Measurements from ENCODE around the gene PDC. TPM values are rescaled to one million over a fixed set of nuclear protein-coding genes. Genes with fewer than 3 reads are reported as not detected.
"Not testable (repeated sequence)": the region's sequence is repeated elsewhere in the genome, so short reads cannot be mapped to it uniquely, and the experiment has no call there.

PDC gene
- total RNA-seq, 1 donor from 2014 or later, result not detected

GRCh38 chr1:186420311-186420710 is 40.6 kb downstream of the PDC start:
- H3K4me3 Mint-ChIP-seq, result peak overlapping the region; percentile 54
- peaks cover 18% of the 10 kb centered on the region for H3K4me1 Mint-ChIP-seq (ENCODE audit: low read depth)
- no peaks in the 10 kb centered on the region for H3K27me3 Mint-ChIP-seq (ENCODE audit: insufficient read depth)
- no peak for DNase-seq (ENCODE audit: low spot score)
- H3K27ac Mint-ChIP-seq, result peak overlapping the region; percentile 92
- intact Hi-C loops (cut with micrococcal nuclease), result loop anchor here (1.0 kb wide), 1 partner anchor 8 kb away; no protein-coding TSS in a partner anchor
- H3K9me3 Mint-ChIP-seq, result no peaks in the 10 kb centered on the region
- peaks cover 25% of the 10 kb centered on the region for H3K36me3 Mint-ChIP-seq (ENCODE audit: low read depth)

GRCh38 chr1:186418503-186418902 is 42.4 kb downstream of the PDC start:
- H3K4me1 Mint-ChIP-seq (ENCODE audit: low read depth), result peaks cover 18% of the 10 kb centered on the region
- no peak for DNase-seq (ENCODE audit: low spot score)
- H3K27ac Mint-ChIP-seq, result peak overlapping the region; percentile 11
- intact Hi-C loops (cut with micrococcal nuclease), result no loop called here
- H3K4me3 Mint-ChIP-seq, result no peak overlapping the region
- peaks cover 20% of the 10 kb centered on the region for H3K36me3 Mint-ChIP-seq (ENCODE audit: low read depth)
- no peaks in the 10 kb centered on the region for H3K27me3 Mint-ChIP-seq (ENCODE audit: insufficient read depth)
- H3K9me3 Mint-ChIP-seq, result no peaks in the 10 kb centered on the region

- Mint-ChIP-seq H3K9me3 (no peaks in the 10 kb centered on the region), H3K27me3 (ENCODE audit: insufficient read depth) (no peaks in the 10 kb centered on the region), H3K4me1 (ENCODE audit: low read depth) (no peaks in the 10 kb centered on the region), H3K36me3 (ENCODE audit: low read depth) (peaks cover 6% of the 10 kb centered on the region), H3K4me3 (no peak overlapping the region), H3K27ac (no peak overlapping the region)
- no peak for DNase-seq (ENCODE audit: low spot score)
- intact Hi-C loops (cut with micrococcal nuclease), result no loop called here
These were observed 47.6 kb downstream of the PDC start for GRCh38 chr1:186413319-186413718.

GRCh38 chr1:186409091-186409490 is 51.8 kb downstream of the PDC start:
- no peaks in the 10 kb centered on the region for H3K9me3 Mint-ChIP-seq
- intact Hi-C loops (cut with micrococcal nuclease), result loop anchor here (10.0 kb wide), 2 partner anchors 276 to 396 kb away; partner anchors contain the start of gene PTGS2
- no peak overlapping the region for H3K27ac Mint-ChIP-seq
- no peak overlapping the region for H3K4me3 Mint-ChIP-seq
- DNase-seq (ENCODE audit: low spot score), result no peak
- peaks cover 9% of the 10 kb centered on the region for H3K4me1 Mint-ChIP-seq (ENCODE audit: low read depth)
- no peaks in the 10 kb centered on the region for H3K27me3 Mint-ChIP-seq (ENCODE audit: insufficient read depth)
- H3K36me3 Mint-ChIP-seq (ENCODE audit: low read depth), result peaks cover 13% of the 10 kb centered on the region

GRCh38 chr1:186404454-186405051 is 56.4 kb downstream of the PDC start:
- no peak for DNase-seq (ENCODE audit: low spot score)
- no peaks in the 10 kb centered on the region for H3K27me3 Mint-ChIP-seq (ENCODE audit: insufficient read depth)
- peak overlapping the region; percentile 44 for H3K27ac Mint-ChIP-seq
- H3K9me3 Mint-ChIP-seq, result no peaks in the 10 kb centered on the region
- intact Hi-C loops (cut with micrococcal nuclease), result loop anchor here (1.0 to 10.0 kb wide), 6 partner anchors 78 to 582 kb away; partner anchors contain the start of gene PTGS2
- no peak overlapping the region for H3K4me3 Mint-ChIP-seq
- H3K4me1 Mint-ChIP-seq (ENCODE audit: low read depth), result peaks cover 9% of the 10 kb centered on the region
- H3K36me3 Mint-ChIP-seq (ENCODE audit: low read depth), result peaks cover 21% of the 10 kb centered on the region

GRCh38 chr1:186403632-186404031 is 57.3 kb downstream of the PDC start:
- intact Hi-C loops (cut with micrococcal nuclease), result loop anchor here (1.0 to 10.0 kb wide), 6 partner anchors 79 to 583 kb away; partner anchors contain the start of gene PTGS2
- peaks cover 21% of the 10 kb centered on the region for H3K36me3 Mint-ChIP-seq (ENCODE audit: low read depth)

GRCh38 chr1:186401446-186401845 is 59.5 kb downstream of the PDC start:
- H3K27me3 Mint-ChIP-seq (ENCODE audit: insufficient read depth); H3K4me1 Mint-ChIP-seq (ENCODE audit: low read depth); H3K27ac Mint-ChIP-seq; DNase-seq (ENCODE audit: low spot score); H3K4me3 Mint-ChIP-seq; H3K9me3 Mint-ChIP-seq: not testable (repeated sequence)
- H3K36me3 Mint-ChIP-seq (ENCODE audit: low read depth), result peaks cover 15% of the 10 kb centered on the region
- intact Hi-C loops (cut with micrococcal nuclease), result loop anchor here (5.0 to 10.0 kb wide), 4 partner anchors 206 to 403 kb away; partner anchors contain the start of gene PTGS2

More at GRCh38 chr1:186403632-186404031, 57.3 kb downstream of the PDC start:
- Mint-ChIP-seq H3K4me3 (no peak overlapping the region), H3K4me1 (ENCODE audit: low read depth) (peaks cover 9% of the 10 kb centered on the region), H3K9me3 (no peaks in the 10 kb centered on the region), H3K27ac (no peak overlapping the region), H3K27me3 (ENCODE audit: insufficient read depth) (no peaks in the 10 kb centered on the region)
- no peak for DNase-seq (ENCODE audit: low spot score)

Other genes with a start within 250 kb of the PDC start
- gene PRG4, start 164.8 kb downstream of the PDC start, total RNA-seq, result 6.9 and 7.4 TPM in 2 replicates
- 174 and 179 TPM in 2 replicates for gene TPR, start 85.9 kb downstream of the PDC start, total RNA-seq
- gene ODR4, start 85.3 kb downstream of the PDC start, total RNA-seq, result 15.5 and 17.7 TPM in 2 replicates
- 0.67 and 0.71 TPM in 2 replicates for gene PTGS2, start 219.3 kb upstream of the PDC start, total RNA-seq